Natural killer cell (primary cell): Measurements from ENCODE around the gene USP9X. TPM values are rescaled to one million over a fixed set of nuclear protein-coding genes. Genes with fewer than 3 reads are reported as not detected.

ENCODE experiments used
- ATAC-seq, 3 donors: fragments of 150-1000 bp in 2 of 3; fragments of 200-7000 bp in 1 of 3; cut with Tn5 transposase; 1 replicate in 1 of 3; 2 replicates in 2 of 3; pipeline ENCODE4 v1.10.0; 2021; ENCODE audit warnings: mild to moderate bottlenecking in 2 of 3, moderate library complexity in 2 of 3
- DNase-seq, 2 donors: peaks; one replicate each; pipeline versions ENCODE4 v3.0.0 to v3.0.0-alpha.2; 2013 to 2021; ENCODE audit warnings: mixed read lengths in 1 of 2
- H3K27ac ChIP-seq: one replicate; pipeline ENCODE4 v1.5.1; 2013; ENCODE audit warnings: mild to moderate bottlenecking, low read length
- H3K27me3 ChIP-seq: one replicate; pipeline ENCODE4 v1.6.1; 2013; ENCODE audit warnings: low read length; ENCODE audit not compliant: control insufficient read depth, insufficient read depth
- H3K36me3 ChIP-seq: one replicate; pipeline ENCODE4 v1.6.1; 2013; ENCODE audit warnings: low read length; ENCODE audit not compliant: control insufficient read depth, insufficient read depth
- H3K4me1 ChIP-seq: one replicate; pipeline ENCODE4 v1.6.1; 2013; ENCODE audit warnings: low read length; ENCODE audit not compliant: control insufficient read depth, insufficient read depth
- H3K4me3 ChIP-seq: one replicate; pipeline ENCODE4 v1.5.1; 2013; ENCODE audit warnings: low read length
- H3K9me3 ChIP-seq: one replicate; pipeline ENCODE4 v1.6.1; 2013; ENCODE audit warnings: low read length; ENCODE audit not compliant: control insufficient read depth, insufficient read depth
- H3K27ac Mint-ChIP-seq, 2 donors: one replicate each; pipeline ENCODE4 v1.8.0; 2022; ENCODE audit warnings: mild to moderate bottlenecking in 2 of 2, mixed read lengths in 2 of 2, moderate library complexity in 1 of 2
- H3K27me3 Mint-ChIP-seq, 2 donors: one replicate each; pipeline ENCODE4 v1.8.0; 2022; ENCODE audit warnings: low read depth in 2 of 2, mixed read lengths in 2 of 2
- H3K36me3 Mint-ChIP-seq: one replicate; pipeline ENCODE4 v1.8.0; 2022; ENCODE audit warnings: mixed read lengths
- H3K4me1 Mint-ChIP-seq, 2 donors: one replicate each; pipeline ENCODE4 v1.8.0; 2022; ENCODE audit warnings: mixed read lengths in 2 of 2
- H3K4me3 Mint-ChIP-seq: one replicate; pipeline ENCODE4 v1.8.0; 2022; ENCODE audit warnings: mild to moderate bottlenecking, moderate library complexity, mixed read lengths
- H3K9me3 Mint-ChIP-seq, 2 donors: one replicate each; pipeline ENCODE4 v1.8.0; 2022; ENCODE audit warnings: mixed read lengths in 2 of 2
- WGBS: methylation state at CpG from one replicate; pipeline ENCODE4 v1.1.7; 2013; ENCODE audit warnings: missing lambda C conversion rate; ENCODE audit not compliant: insufficient coverage; 5-methylcytosine and 5-hydroxymethylcytosine counted together
- intact Hi-C: fragments of 100-400 bp; cut with micrococcal nuclease; formaldehyde crosslinking; loops from one replicate; pipeline ENCODE4 v1.14.2; 2022
- total RNA-seq, 4 donors: library from RNA; stranded (reverse); fragments of 120-200 nt in 1 of 4; gene quantifications; one replicate each; pipeline versions ENCODE4 v1.2.3 to v1.2.4, GENCODE V29; 2013 to 2022
- TF ChIP-seq, protein P1 (sequence below): fragments of 200-600 bp; IDR thresholded peaks from one replicate; pipeline ENCODE4 v1.8.0; 2022; ENCODE audit warnings: antibody characterized with exemption

USP9X gene
- total RNA-seq, 3 donors from 2014 or later (not counting 1 experiment from before 2014, with no cell fraction given) = 76.3 to 87.4 (median 81.9) TPM

GRCh38 chrX:41153448-41153847, 68.2 kb downstream of the USP9X start:
- Histone ChIP-seq H3K4me1 (no peaks in the 10 kb centered on the region), H3K27me3 (no peaks in the 10 kb centered on the region), H3K27ac (no peak overlapping the region), H3K9me3 (no peaks in the 10 kb centered on the region), H3K4me3 (no peak overlapping the region), H3K36me3 (peaks cover 29% of the 10 kb centered on the region)
- no peak overlapping the region for H3K4me3 Mint-ChIP-seq
- DNase-seq (no peak), ATAC-seq (no peak)
- no CpG with 5 or more reads among the region's 2 CpGs for WGBS
- no peaks in the 10 kb centered on the region for H3K27me3 Mint-ChIP-seq
- H3K27ac Mint-ChIP-seq = no peak overlapping the region
- TF ChIP-seq, protein P1, sequence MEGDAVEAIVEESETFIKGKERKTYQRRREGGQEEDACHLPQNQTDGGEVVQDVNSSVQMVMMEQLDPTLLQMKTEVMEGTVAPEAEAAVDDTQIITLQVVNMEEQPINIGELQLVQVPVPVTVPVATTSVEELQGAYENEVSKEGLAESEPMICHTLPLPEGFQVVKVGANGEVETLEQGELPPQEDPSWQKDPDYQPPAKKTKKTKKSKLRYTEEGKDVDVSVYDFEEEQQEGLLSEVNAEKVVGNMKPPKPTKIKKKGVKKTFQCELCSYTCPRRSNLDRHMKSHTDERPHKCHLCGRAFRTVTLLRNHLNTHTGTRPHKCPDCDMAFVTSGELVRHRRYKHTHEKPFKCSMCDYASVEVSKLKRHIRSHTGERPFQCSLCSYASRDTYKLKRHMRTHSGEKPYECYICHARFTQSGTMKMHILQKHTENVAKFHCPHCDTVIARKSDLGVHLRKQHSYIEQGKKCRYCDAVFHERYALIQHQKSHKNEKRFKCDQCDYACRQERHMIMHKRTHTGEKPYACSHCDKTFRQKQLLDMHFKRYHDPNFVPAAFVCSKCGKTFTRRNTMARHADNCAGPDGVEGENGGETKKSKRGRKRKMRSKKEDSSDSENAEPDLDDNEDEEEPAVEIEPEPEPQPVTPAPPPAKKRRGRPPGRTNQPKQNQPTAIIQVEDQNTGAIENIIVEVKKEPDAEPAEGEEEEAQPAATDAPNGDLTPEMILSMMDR = no peak
- intact Hi-C loops = no loop called here
- peaks cover 30% of the 10 kb centered on the region for H3K36me3 Mint-ChIP-seq
- no peaks in the 10 kb centered on the region for H3K4me1 Mint-ChIP-seq
- H3K9me3 Mint-ChIP-seq = no peaks in the 10 kb centered on the region

- no peak for ATAC-seq
- intact Hi-C loops = no loop called here
- WGBS = no CpG with 5 or more reads among the region's 2 CpGs
- Histone ChIP-seq H3K36me3 (peaks cover 24% of the 10 kb centered on the region), H3K27me3 (no peaks in the 10 kb centered on the region), H3K9me3 (no peaks in the 10 kb centered on the region), H3K27ac (no peak overlapping the region), H3K4me3 (no peak overlapping the region), H3K4me1 (no peaks in the 10 kb centered on the region)
- TF ChIP-seq, protein P1 = no peak
- H3K36me3 Mint-ChIP-seq = peaks cover 25% of the 10 kb centered on the region
- no peak overlapping the region for H3K27ac Mint-ChIP-seq
- H3K4me1 Mint-ChIP-seq = no peaks in the 10 kb centered on the region
- H3K9me3 Mint-ChIP-seq = no peaks in the 10 kb centered on the region
- no peak overlapping the region for H3K4me3 Mint-ChIP-seq
- no peaks in the 10 kb centered on the region for H3K27me3 Mint-ChIP-seq
- DNase-seq = no peak
Measured at GRCh38 chrX:41153957-41154356, 68.7 kb downstream of the USP9X start.

DNA sequence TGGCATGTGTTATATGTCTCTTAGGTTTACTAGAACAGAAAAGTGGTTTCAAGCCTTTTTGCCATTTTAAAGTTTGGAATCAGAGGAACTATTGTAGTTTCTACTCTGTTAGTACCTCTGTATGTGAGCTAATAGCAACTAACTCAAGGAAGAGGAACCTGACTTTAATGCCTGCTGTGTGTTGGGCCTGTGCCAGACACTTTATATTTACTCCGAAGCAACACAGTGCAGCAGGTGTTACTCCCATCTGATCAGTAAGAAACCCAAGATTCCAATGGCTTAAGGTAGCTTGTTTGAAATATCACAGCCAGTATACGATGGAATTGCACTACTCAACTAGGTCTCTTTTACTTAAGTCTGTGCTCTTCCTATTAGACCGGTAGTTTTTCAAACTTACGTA, 79.2 kb downstream of the USP9X start:
- Histone ChIP-seq H3K27me3 (no peaks in the 10 kb centered on the region), H3K4me3 (no peak overlapping the region), H3K27ac (no peak overlapping the region), H3K36me3 (peaks cover 6% of the 10 kb centered on the region), H3K9me3 (no peaks in the 10 kb centered on the region), H3K4me1 (no peaks in the 10 kb centered on the region)
- intact Hi-C loops = no loop called here
- ATAC-seq (no peak), DNase-seq (no peak)
- WGBS = 93% methylated on average over 4 of the region's 4 CpGs
- TF ChIP-seq, protein P1 = no peak
- Mint-ChIP-seq H3K9me3 (no peaks in the 10 kb centered on the region), H3K27ac (no peak overlapping the region), H3K36me3 (peaks cover 6% of the 10 kb centered on the region), H3K4me3 (no peak overlapping the region), H3K27me3 (no peaks in the 10 kb centered on the region), H3K4me1 (no peaks in the 10 kb centered on the region)

- no peaks in the 10 kb centered on the region for H3K4me1 Mint-ChIP-seq
- H3K4me3 Mint-ChIP-seq = no peak overlapping the region
- Histone ChIP-seq H3K4me1 (no peaks in the 10 kb centered on the region), H3K9me3 (no peaks in the 10 kb centered on the region), H3K27me3 (no peaks in the 10 kb centered on the region), H3K27ac (no peak overlapping the region), H3K4me3 (no peak overlapping the region), H3K36me3 (peaks cover 24% of the 10 kb centered on the region)
- no peaks in the 10 kb centered on the region for H3K9me3 Mint-ChIP-seq
- H3K36me3 Mint-ChIP-seq = peaks cover 25% of the 10 kb centered on the region
- TF ChIP-seq, protein P1 = no peak
- WGBS = 57% methylated on average over 1 of the region's 4 CpGs
- H3K27ac Mint-ChIP-seq = no peak overlapping the region
- DNase-seq = no peak
- ATAC-seq = no peak
- no peaks in the 10 kb centered on the region for H3K27me3 Mint-ChIP-seq
- intact Hi-C loops = no loop called here
Measured at GRCh38 chrX:41167888-41168287, 82.6 kb downstream of the USP9X start.
